H9 (cell line): ENCODE data around the gene MYBPC2. TPM values are rescaled to one million over a fixed set of nuclear protein-coding genes. Genes with fewer than 3 reads are reported as not detected.

ENCODE experiments used
- DNase-seq: peaks from one replicate; pipeline ENCODE4 v3.0.0-alpha.2; 2017
- H2AFZ ChIP-seq: one replicate; pipeline ENCODE4 v1.6.1; 2013; ENCODE audit warnings: mild to moderate bottlenecking, low read length, control low read depth, moderate library complexity
- H2AK5ac ChIP-seq: 2 replicates; pipeline ENCODE4 v1.6.1; 2013; ENCODE audit warnings: low read length, control low read depth, mixed read lengths; ENCODE audit not compliant: insufficient read length
- H2BK120ac ChIP-seq: one replicate; pipeline ENCODE4 v1.6.1; 2013; ENCODE audit warnings: low read depth, mild to moderate bottlenecking, low read length, control low read depth, inconsistent platforms; ENCODE audit not compliant: poor library complexity, severe bottlenecking
- H2BK12ac ChIP-seq: 2 replicates; pipeline ENCODE4 v1.6.1; 2013; ENCODE audit warnings: low read length, control low read depth, mixed read lengths, low read depth; ENCODE audit not compliant: insufficient read length
- H2BK15ac ChIP-seq: 2 replicates; pipeline ENCODE4 v1.6.1; 2013; ENCODE audit warnings: low read depth, low read length, control low read depth
- H2BK20ac ChIP-seq: one replicate; pipeline ENCODE4 v1.6.1; 2013; ENCODE audit warnings: low read depth, mild to moderate bottlenecking, low read length, control low read depth, inconsistent platforms; ENCODE audit not compliant: poor library complexity, severe bottlenecking
- H2BK5ac ChIP-seq: 2 replicates; pipeline ENCODE4 v1.6.1; 2013; ENCODE audit warnings: low read length, control low read depth, mixed read lengths; ENCODE audit not compliant: insufficient read length
- H3K14ac ChIP-seq: 2 replicates; pipeline ENCODE4 v1.6.1; 2013; ENCODE audit warnings: low read length, control low read depth; ENCODE audit not compliant: insufficient read depth
- H3K18ac ChIP-seq: 2 replicates; pipeline ENCODE4 v1.6.1; 2013; ENCODE audit warnings: low read depth, mild to moderate bottlenecking, mixed read lengths, low read length, control low read depth; ENCODE audit not compliant: insufficient read length
- H3K23ac ChIP-seq: 2 replicates; pipeline ENCODE4 v1.6.1; 2013; ENCODE audit warnings: low read length, control low read depth, mixed read lengths, low read depth; ENCODE audit not compliant: insufficient read length
- H3K23me2 ChIP-seq: 2 replicates; pipeline ENCODE4 v1.6.1; 2013; ENCODE audit warnings: low read depth, mild to moderate bottlenecking, mixed read lengths, low read length, control low read depth; ENCODE audit not compliant: insufficient read length, poor library complexity, severe bottlenecking
- H3K27ac ChIP-seq: 2 replicates; pipeline ENCODE4 v1.5.1; 2013; ENCODE audit warnings: low read length, control low read depth, mixed read lengths, low read depth; ENCODE audit not compliant: insufficient read length
- H3K27me3 ChIP-seq: 2 replicates; pipeline ENCODE4 v1.6.1; 2013; ENCODE audit warnings: low read length, control low read depth, inconsistent platforms; ENCODE audit not compliant: insufficient read depth
- H3K4ac ChIP-seq: 2 replicates; pipeline ENCODE4 v1.6.1; 2013; ENCODE audit warnings: low read depth, mild to moderate bottlenecking, control low read depth, inconsistent platforms, low read length, moderate library complexity
- H3K4me1 ChIP-seq: 2 replicates; pipeline ENCODE4 v1.6.1; 2013; ENCODE audit warnings: low read length, control low read depth, inconsistent platforms; ENCODE audit not compliant: insufficient read depth
- H3K4me2 ChIP-seq: 2 replicates; pipeline ENCODE4 v1.6.1; 2013; ENCODE audit warnings: low read length, control low read depth, mixed read lengths; ENCODE audit not compliant: insufficient read length, insufficient read depth
- H3K56ac ChIP-seq: 2 replicates; pipeline ENCODE4 v1.6.1; 2013; ENCODE audit warnings: low read depth, mild to moderate bottlenecking, mixed read lengths, low read length, control low read depth; ENCODE audit not compliant: insufficient read length
- H3K79me1 ChIP-seq: 2 replicates; pipeline ENCODE4 v1.6.1; 2013; ENCODE audit warnings: low read depth, mild to moderate bottlenecking, moderate library complexity, low read length, control low read depth, inconsistent platforms; ENCODE audit not compliant: insufficient read depth, poor library complexity, severe bottlenecking
- H3K79me2 ChIP-seq: 2 replicates; pipeline ENCODE4 v1.6.1; 2013; ENCODE audit warnings: low read length, control low read depth, inconsistent platforms; ENCODE audit not compliant: insufficient read depth
- H3K9ac ChIP-seq: 2 replicates; pipeline ENCODE4 v1.6.1; 2013; ENCODE audit warnings: low read length, control low read depth, mixed read lengths; ENCODE audit not compliant: insufficient read length; ENCODE audit errors: extremely low read depth
- H3K9me3 ChIP-seq: one replicate; pipeline ENCODE4 v1.6.1; 2013; ENCODE audit warnings: low read depth, low read length, inconsistent platforms; ENCODE audit not compliant: control insufficient read depth
- H3T11ph ChIP-seq: one replicate; pipeline ENCODE4 v1.6.1; 2013; ENCODE audit warnings: mild to moderate bottlenecking, low read length, control low read depth, inconsistent platforms
- H4K20me1 ChIP-seq: one replicate; pipeline ENCODE4 v1.6.1; 2013; ENCODE audit not compliant: control insufficient read depth, insufficient read length, insufficient read depth
- H4K5ac ChIP-seq: 2 replicates; pipeline ENCODE4 v1.6.1; 2013; ENCODE audit warnings: low read depth, mild to moderate bottlenecking, mixed read lengths, low read length, control low read depth; ENCODE audit not compliant: insufficient read length
- H4K8ac ChIP-seq: replicated peaks from 2 replicates; pipeline ENCODE4 v1.6.1; 2013; ENCODE audit warnings: low read length, control low read depth, mixed read lengths, low read depth; ENCODE audit not compliant: insufficient read length
- H4K91ac ChIP-seq: 2 replicates; pipeline ENCODE4 v1.6.1; 2013; ENCODE audit warnings: low read depth, mild to moderate bottlenecking, moderate library complexity, mixed read lengths, low read length, control low read depth; ENCODE audit not compliant: insufficient read length
- H3K27ac Mint-ChIP-seq, 3 experiments: 2 replicates in 2 of 3; 3 replicates in 1 of 3; pipeline ENCODE4 v1.8.0; 2020 to 2021; ENCODE audit warnings: mixed read lengths in 3 of 3, mild to moderate bottlenecking in 1 of 3, moderate library complexity in 1 of 3
- H3K27me3 Mint-ChIP-seq: 2 replicates; pipeline ENCODE4 v1.8.0; 2021; ENCODE audit warnings: low read depth, mild to moderate bottlenecking, moderate library complexity, mixed read lengths
- H3K36me3 Mint-ChIP-seq, 3 experiments: 2 replicates in 2 of 3; 3 replicates in 1 of 3; pipeline ENCODE4 v1.8.0; 2020 to 2021; ENCODE audit warnings: low read depth in 3 of 3, mixed read lengths in 3 of 3; ENCODE audit not compliant: insufficient read depth in 1 of 3
- H3K4me1 Mint-ChIP-seq, 2 experiments: 2 replicates each; pipeline ENCODE4 v1.8.0; 2020; ENCODE audit warnings: mixed read lengths in 2 of 2
- H3K4me3 Mint-ChIP-seq, 2 experiments: 2 replicates in 1 of 2; 3 replicates in 1 of 2; pipeline ENCODE4 v1.8.0; 2020 to 2021; ENCODE audit warnings: mild to moderate bottlenecking in 2 of 2, mixed read lengths in 2 of 2, moderate library complexity in 1 of 2
- H3K9me3 Mint-ChIP-seq, 2 experiments: 2 replicates in 1 of 2; 3 replicates in 1 of 2; pipeline ENCODE4 v1.8.0; 2020; ENCODE audit warnings: mild to moderate bottlenecking in 2 of 2, mixed read lengths in 2 of 2, moderate library complexity in 1 of 2
- CTCF ChIP-seq: fragments of 200-600 bp; sonication (generic); conservative IDR thresholded peaks from 3 replicates; pipeline ENCODE4 v1.8.0; 2021; ENCODE audit warnings: antibody characterized with exemption, mild to moderate bottlenecking
- WGBS: extraction: QIAGEN DNeasy Blood & Tissue Kit; methylation state at CpG from one replicate; pipeline ENCODE4 v1.1.7; 2013; ENCODE audit warnings: missing lambda C conversion rate, low lambda C conversion rate, mixed read lengths; ENCODE audit not compliant: insufficient read length; ENCODE audit errors: extremely low coverage; 5-methylcytosine and 5-hydroxymethylcytosine counted together
- total RNA-seq: library from RNA; stranded (reverse); gene quantifications from 2 replicates; pipeline ENCODE4 v1.2.1, GENCODE V29; 2021

Gene MYBPC2
- total RNA-seq, 1 experiment from 2014 or later, result 4.9 TPM

DNA sequence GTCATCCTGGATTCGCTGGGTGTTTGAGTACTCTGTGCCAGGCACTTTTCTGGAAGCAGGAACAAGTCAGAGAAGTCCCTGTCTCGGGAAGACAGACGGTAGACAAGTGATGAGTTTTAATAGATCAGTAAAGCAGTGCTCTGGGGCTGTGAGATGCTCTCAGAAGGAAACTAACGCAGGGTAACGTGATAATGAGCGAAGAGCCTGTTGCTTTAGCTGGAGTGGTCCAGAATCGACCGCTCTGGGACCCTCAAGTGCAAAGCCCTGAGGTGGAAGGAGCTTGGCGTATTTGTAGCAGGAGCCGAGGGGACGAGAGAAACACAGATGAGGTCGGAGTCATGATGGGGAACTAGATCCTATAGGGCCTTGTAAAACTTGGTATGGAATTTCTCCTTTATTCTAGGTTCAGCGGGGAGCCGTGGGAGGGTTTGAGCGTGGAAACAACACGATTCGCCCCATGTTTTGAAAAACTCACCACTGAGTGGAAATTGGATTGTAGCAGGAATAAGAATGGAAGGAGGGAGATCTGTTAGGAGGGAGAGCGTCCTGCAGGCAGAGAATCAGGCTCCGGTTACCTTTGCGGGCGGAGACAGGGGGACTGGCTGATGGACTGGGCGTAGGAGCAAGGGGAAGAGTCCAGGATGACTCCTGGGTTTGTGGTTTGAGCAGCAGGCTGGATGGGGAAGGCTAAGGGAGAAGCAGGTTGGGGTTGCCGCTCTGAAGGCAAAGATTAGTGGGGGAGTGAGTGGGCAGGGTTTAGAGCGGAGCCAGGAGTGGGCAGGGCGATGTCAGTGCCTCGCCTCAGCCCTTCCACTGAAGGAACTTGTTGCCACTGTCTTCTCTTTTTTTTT is 47.8 kb upstream of the MYBPC2 start:
- no peak overlapping the region for H2BK5ac ChIP-seq
- H3K14ac ChIP-seq, result no peak overlapping the region; the same call in 1 of the 2 replicates
- no peak overlapping the region for H2BK120ac ChIP-seq
- H3K18ac ChIP-seq, result no peak overlapping the region
- peak overlapping the region; percentile 99 for H3K4me2 ChIP-seq
- no peak overlapping the region for H3K27ac ChIP-seq
- H3K23ac ChIP-seq, result no peak overlapping the region
- H3K23me2 ChIP-seq, result peaks cover 14% of the 10 kb centered on the region
- no peaks in the 10 kb centered on the region; the same call in 1 of the 2 replicates for H3K27me3 Mint-ChIP-seq
- peak overlapping the region; percentile 94 for H3K4me3 Mint-ChIP-seq
- peaks cover 38 to 56% (median 44%) of the 10 kb centered on the region in 3 experiments for H3K36me3 Mint-ChIP-seq
- H2AK5ac ChIP-seq, result no peak overlapping the region
- H3K9me3 ChIP-seq, result no peaks in the 10 kb centered on the region
- WGBS, result no CpG with 5 or more reads among the region's 26 CpGs
- no peak overlapping the region for H4K8ac ChIP-seq
- H2BK20ac ChIP-seq, result no peak overlapping the region
- H3K4me1 Mint-ChIP-seq, result peaks cover 15 to 17% of the 10 kb centered on the region in 2 experiments
- peaks cover 8% of the 10 kb centered on the region for H3K79me1 ChIP-seq
- H2BK12ac ChIP-seq, result no peak overlapping the region
- no peak overlapping the region for H3T11ph ChIP-seq
- H3K27me3 ChIP-seq, result no peaks in the 10 kb centered on the region
- no peaks in the 10 kb centered on the region for H3K4me1 ChIP-seq
- peak overlapping the region; percentile 86 for H3K9ac ChIP-seq
- no peak for DNase-seq
- no peak overlapping the region for H4K5ac ChIP-seq
- peaks cover 12% of the 10 kb centered on the region; the same call in 1 of the 2 replicates for H3K79me2 ChIP-seq
- H3K27ac Mint-ChIP-seq, result peak overlapping the region in 2 of 3 experiments; percentile 93 to 99; a peak in 6 of 7 replicates
- no peaks in the 10 kb centered on the region for H4K20me1 ChIP-seq
- no peak overlapping the region for H3K4ac ChIP-seq
- no peak overlapping the region for H2AFZ ChIP-seq
- H4K91ac ChIP-seq, result no peak overlapping the region
- no peak overlapping the region for H2BK15ac ChIP-seq
- H3K9me3 Mint-ChIP-seq, result no peaks in the 10 kb centered on the region; a peak in 2 of 5 replicates
- TF ChIP-seq CTCF, result 0 out of 3 replicates have a peak, but pooled peaks have one; percentile 8
- no peak overlapping the region for H3K56ac ChIP-seq
